Duodenal mucosa (tissue), 2 donors: ENCODE results near the gene TMEFF1.
"Not testable (repeated sequence)": the region's sequence is repeated elsewhere in the genome, so short reads cannot be mapped to it uniquely, and the experiment has no call there.

Experiments used
- H3K27ac ChIP-seq: one replicate; pipeline ENCODE4 v1.7.0; 2013; ENCODE audit warnings: low read depth, low read length
- H3K27me3 ChIP-seq, 2 donors: one replicate each; pipeline ENCODE4 v1.7.0; 2013; ENCODE audit warnings: low read length in 2 of 2, control low read depth in 1 of 2; ENCODE audit not compliant: insufficient read depth in 2 of 2, control insufficient read depth in 1 of 2
- H3K36me3 ChIP-seq, 2 donors: one replicate each; pipeline ENCODE4 v1.7.0; 2013; ENCODE audit warnings: low read length in 2 of 2, control low read depth in 1 of 2; ENCODE audit not compliant: insufficient read depth in 2 of 2, control insufficient read depth in 1 of 2
- H3K4me1 ChIP-seq, 2 donors: one replicate each; pipeline ENCODE4 v1.7.0; 2013; ENCODE audit warnings: low read length in 2 of 2, control low read depth in 1 of 2; ENCODE audit not compliant: insufficient read depth in 2 of 2, control insufficient read depth in 1 of 2
- H3K4me3 ChIP-seq, 2 donors: one replicate each; pipeline ENCODE4 v1.7.0; 2013; ENCODE audit warnings: low read length in 2 of 2, low read depth in 1 of 2
- H3K9ac ChIP-seq, 2 donors: one replicate each; pipeline ENCODE4 v1.7.0; 2013; ENCODE audit warnings: low read length in 2 of 2, low read depth in 1 of 2
- H3K9me3 ChIP-seq, 2 donors: one replicate each; pipeline ENCODE4 v1.7.0; 2013; ENCODE audit warnings: low read length in 2 of 2, control low read depth in 1 of 2; ENCODE audit not compliant: control insufficient read depth in 1 of 2

TMEFF1 gene

GRCh38 chr9:100521282-100521681 is 48.3 kb downstream of the TMEFF1 start:
- H3K9ac ChIP-seq = no peak overlapping the region
- H3K36me3 ChIP-seq = no peaks in the 10 kb centered on the region
- no peaks in the 10 kb centered on the region for H3K27me3 ChIP-seq
- H3K4me1 ChIP-seq = no peaks in the 10 kb centered on the region
- H3K4me3 ChIP-seq = no peak overlapping the region
- H3K9me3 ChIP-seq = no peaks in the 10 kb centered on the region
- no peak overlapping the region for H3K27ac ChIP-seq

GRCh38 chr9:100525563-100525962 is 52.6 kb downstream of the TMEFF1 start:
- Histone ChIP-seq H3K9me3 (no peaks in the 10 kb centered on the region), H3K4me3 (no peak overlapping the region), H3K4me1 (no peaks in the 10 kb centered on the region), H3K27me3 (no peaks in the 10 kb centered on the region), H3K36me3 (no peaks in the 10 kb centered on the region), H3K27ac (no peak overlapping the region), H3K9ac (no peak overlapping the region)

- not testable (repeated sequence) for H3K36me3 ChIP-seq, H3K9me3 ChIP-seq, H3K4me3 ChIP-seq, H3K27ac ChIP-seq, H3K27me3 ChIP-seq, H3K4me1 ChIP-seq, H3K9ac ChIP-seq
Measured at GRCh38 chr9:100527180-100527794, 54.3 kb downstream of the TMEFF1 start.

- no peaks in the 10 kb centered on the region for H3K4me1 ChIP-seq
- H3K4me3 ChIP-seq = no peak overlapping the region
- no peaks in the 10 kb centered on the region for H3K36me3 ChIP-seq
- H3K9ac ChIP-seq = no peak overlapping the region
- no peaks in the 10 kb centered on the region for H3K9me3 ChIP-seq
- H3K27ac ChIP-seq = no peak overlapping the region
- no peaks in the 10 kb centered on the region for H3K27me3 ChIP-seq
Measured at GRCh38 chr9:100534401-100534800, 61.5 kb downstream of the TMEFF1 start.

- no peaks in the 10 kb centered on the region for H3K9me3 ChIP-seq
- H3K9ac ChIP-seq = no peak overlapping the region
- no peaks in the 10 kb centered on the region for H3K4me1 ChIP-seq
- H3K27ac ChIP-seq = no peak overlapping the region
- no peak overlapping the region for H3K4me3 ChIP-seq
- no peaks in the 10 kb centered on the region for H3K36me3 ChIP-seq
- H3K27me3 ChIP-seq = no peaks in the 10 kb centered on the region
Measured at GRCh38 chr9:100540327-100540726, 67.4 kb downstream of the TMEFF1 start.

GRCh38 chr9:100549048-100549447 is 76.1 kb downstream of the TMEFF1 start:
- H3K4me1 ChIP-seq = no peaks in the 10 kb centered on the region
- no peak overlapping the region for H3K9ac ChIP-seq
- no peak overlapping the region for H3K4me3 ChIP-seq
- no peak overlapping the region for H3K27ac ChIP-seq
- H3K9me3 ChIP-seq = no peaks in the 10 kb centered on the region
- no peaks in the 10 kb centered on the region for H3K27me3 ChIP-seq
- no peaks in the 10 kb centered on the region for H3K36me3 ChIP-seq

- Histone ChIP-seq H3K9ac (no peak overlapping the region), H3K9me3 (no peaks in the 10 kb centered on the region), H3K36me3 (no peaks in the 10 kb centered on the region), H3K27me3 (no peaks in the 10 kb centered on the region), H3K27ac (no peak overlapping the region), H3K4me1 (no peaks in the 10 kb centered on the region), H3K4me3 (no peak overlapping the region)
Measured at GRCh38 chr9:100554935-100555401, 82.0 kb downstream of the TMEFF1 start.

GRCh38 chr9:100555471-100555870 is 82.5 kb downstream of the TMEFF1 start:
- no peaks in the 10 kb centered on the region for H3K27me3 ChIP-seq
- H3K36me3 ChIP-seq = no peaks in the 10 kb centered on the region
- H3K4me1 ChIP-seq = no peaks in the 10 kb centered on the region
- H3K4me3 ChIP-seq = no peak overlapping the region
- H3K9me3 ChIP-seq = no peaks in the 10 kb centered on the region
- no peak overlapping the region for H3K27ac ChIP-seq
- no peak overlapping the region for H3K9ac ChIP-seq

- Histone ChIP-seq H3K36me3 (no peaks in the 10 kb centered on the region), H3K27me3 (no peaks in the 10 kb centered on the region), H3K9ac (no peak overlapping the region), H3K9me3 (no peaks in the 10 kb centered on the region), H3K4me1 (no peaks in the 10 kb centered on the region), H3K27ac (no peak overlapping the region), H3K4me3 (no peak overlapping the region)
Measured at GRCh38 chr9:100557053-100557452, 84.1 kb downstream of the TMEFF1 start.

GRCh38 chr9:100561256-100561655 is 88.3 kb downstream of the TMEFF1 start:
- H3K9me3 ChIP-seq = no peaks in the 10 kb centered on the region
- no peaks in the 10 kb centered on the region for H3K27me3 ChIP-seq
- H3K9ac ChIP-seq = no peak overlapping the region
- no peaks in the 10 kb centered on the region for H3K36me3 ChIP-seq
- no peaks in the 10 kb centered on the region for H3K4me1 ChIP-seq
- no peak overlapping the region for H3K27ac ChIP-seq
- H3K4me3 ChIP-seq = no peak overlapping the region

GRCh38 chr9:100567856-100568255 is 94.9 kb downstream of the TMEFF1 start:
- Histone ChIP-seq H3K9me3 (no peaks in the 10 kb centered on the region), H3K27ac (no peak overlapping the region), H3K27me3 (no peaks in the 10 kb centered on the region), H3K9ac (no peak overlapping the region), H3K4me3 (no peak overlapping the region), H3K36me3 (no peaks in the 10 kb centered on the region), H3K4me1 (no peaks in the 10 kb centered on the region)
